Loucy (cell line): Measurements from ENCODE around the gene CLIP3.

Experiments
- CTCF ChIP-seq: fragments of 200-600 bp; sonication (generic); conservative IDR thresholded peaks from 2 replicates; pipeline ENCODE4 v1.5.1; 2014; ENCODE audit warnings: mild to moderate bottlenecking, antibody characterized with exemption, low read length
- EZH2phosphoT487 ChIP-seq: fragments of 200-600 bp; IDR thresholded peaks from 2 replicates; pipeline ENCODE4 v1.6.1; 2018; ENCODE audit warnings: antibody characterized with exemption, mild to moderate bottlenecking, moderate library complexity, borderline replicate concordance

GRCh38 chr19:36019061-36019670 is 13.5 kb downstream of the CLIP3 start:
- TF ChIP-seq CTCF (no peak), EZH2phosphoT487 (no peak)
